GM23338 (cell line): ENCODE data around the gene ZNF783.

ENCODE experiments used
- CREB1 ChIP-seq: fragments of 250-450 bp; sonication (Bioruptor Pico); IDR thresholded peaks from 2 replicates; pipeline ENCODE4 v1.5.0; 2020; ENCODE audit warnings: low read depth, mild to moderate bottlenecking, moderate library complexity
- CTCF ChIP-seq, 2 experiments: fragments of 200-600 bp in 1 of 2; sonication (generic) in 1 of 2; conservative IDR thresholded peaks; 2 replicates each; pipeline versions ENCODE4 v1.5.1 to v1.6.1; 2016 to 2017; ENCODE audit warnings: antibody characterized with exemption in 2 of 2, low read depth in 2 of 2, mild to moderate bottlenecking in 2 of 2, moderate library complexity in 1 of 2
- EZH2 ChIP-seq: fragments of 200-600 bp; sonication (generic); IDR thresholded peaks from one replicate; pipeline ENCODE4 v1.8.0; 2017; ENCODE audit warnings: antibody characterized with exemption, mild to moderate bottlenecking, low read depth; ENCODE audit not compliant: unreplicated experiment
- EZH2phosphoT487 ChIP-seq: fragments of 200-600 bp; sonication (generic); IDR thresholded peaks from one replicate; pipeline ENCODE4 v1.8.1; 2018; ENCODE audit warnings: antibody characterized with exemption; ENCODE audit not compliant: unreplicated experiment
- NANOG ChIP-seq: IDR thresholded peaks from 2 replicates; pipeline ENCODE4 v1.6.1; 2016; ENCODE audit warnings: antibody characterized with exemption, borderline replicate concordance
- POLR2AphosphoS5 ChIP-seq: IDR thresholded peaks from 2 replicates; pipeline ENCODE4 v1.6.1; 2016; ENCODE audit warnings: antibody characterized with exemption, low read depth
- REST ChIP-seq: IDR thresholded peaks from one replicate; pipeline ENCODE4 v1.6.1; 2018; ENCODE audit warnings: antibody characterized with exemption; ENCODE audit not compliant: unreplicated experiment
- STAT1 ChIP-seq: IDR thresholded peaks from one replicate; pipeline ENCODE4 v1.6.1; 2016; ENCODE audit warnings: antibody characterized with exemption; ENCODE audit not compliant: unreplicated experiment

GRCh38 chr7:149280661-149281507, 18.9 kb downstream of the ZNF783 start:
- no peak for TF ChIP-seq CTCF (conservative IDR thresholded peaks at IDR 0.05; ENCODE audit: low read depth in 2 of 2)
- TF ChIP-seq STAT1, result no peak
- TF ChIP-seq EZH2, result no peak
- TF ChIP-seq POLR2AphosphoS5, result no peak
- TF ChIP-seq REST, result no peak
- TF ChIP-seq NANOG, result no peak
- TF ChIP-seq EZH2phosphoT487, result no peak
- no peak for TF ChIP-seq CREB1
